HG03159 (cell line): ENCODE measurements around the gene TMEM82.

ENCODE experiments used
- ATAC-seq: cut with Tn5 transposase; IDR thresholded peaks from one replicate; pipeline ENCODE4 v1.9.1; 2021; ENCODE audit warnings: mild to moderate bottlenecking, moderate library complexity; ENCODE audit not compliant: unreplicated experiment

Gene TMEM82

DNA sequence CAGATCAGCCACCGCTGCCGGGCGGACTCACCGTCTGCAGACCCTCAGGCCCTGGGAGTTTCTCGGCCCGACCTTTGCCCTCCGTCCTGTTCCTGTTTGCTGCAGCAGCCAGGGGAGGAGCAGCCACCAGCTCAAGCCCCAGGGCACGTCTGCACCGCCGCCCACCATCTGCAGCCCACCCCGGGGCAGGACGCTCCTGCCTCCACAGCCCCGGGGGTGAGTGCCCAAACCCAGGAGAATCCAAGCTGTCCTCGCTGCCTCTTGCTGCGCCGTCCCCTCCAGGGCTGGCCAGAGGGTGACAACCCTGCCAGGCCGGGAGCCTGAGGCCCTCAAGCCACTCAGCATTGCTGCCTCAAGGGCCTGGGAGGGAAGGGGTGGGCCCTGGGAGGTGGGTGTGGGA is 7.4 kb upstream of the TMEM82 start:
- no peak for ATAC-seq

DNA sequence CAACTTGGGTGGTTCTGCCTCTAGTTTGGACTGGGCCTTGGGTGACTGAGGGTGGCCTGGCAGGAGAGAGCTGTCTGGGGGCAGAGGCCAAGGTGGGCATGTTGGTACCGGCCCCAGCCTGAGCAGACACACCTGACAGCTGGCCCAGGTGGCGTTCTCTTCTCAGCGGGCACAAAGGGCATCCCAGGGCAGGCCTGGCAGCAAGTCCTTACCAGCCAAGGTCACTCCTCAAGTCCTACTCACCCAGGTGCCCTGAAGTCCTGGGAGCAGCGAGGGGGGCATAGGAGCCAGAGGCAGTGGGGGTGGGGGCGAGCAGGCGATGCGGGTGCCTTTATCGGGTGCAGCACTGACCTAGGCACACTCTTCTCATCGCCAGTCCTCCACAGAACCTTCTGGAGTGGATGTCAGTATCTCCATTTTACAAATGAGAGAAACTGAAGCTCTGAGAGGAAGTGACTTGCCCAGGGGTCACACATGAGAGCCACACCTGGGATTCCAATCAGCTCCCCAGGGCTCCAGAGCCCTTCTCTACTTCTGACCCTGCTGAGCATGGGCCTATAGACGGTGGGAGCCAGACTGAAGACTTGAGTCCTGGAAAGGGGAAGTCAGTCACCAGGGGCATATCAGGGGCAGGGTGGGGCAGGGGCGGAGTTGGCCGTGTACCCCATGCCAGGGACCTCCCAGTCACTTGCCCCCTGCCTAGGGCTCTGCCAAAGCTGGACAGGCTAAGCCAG is 6.8 kb upstream of the TMEM82 start:
- ATAC-seq: no peak

DNA sequence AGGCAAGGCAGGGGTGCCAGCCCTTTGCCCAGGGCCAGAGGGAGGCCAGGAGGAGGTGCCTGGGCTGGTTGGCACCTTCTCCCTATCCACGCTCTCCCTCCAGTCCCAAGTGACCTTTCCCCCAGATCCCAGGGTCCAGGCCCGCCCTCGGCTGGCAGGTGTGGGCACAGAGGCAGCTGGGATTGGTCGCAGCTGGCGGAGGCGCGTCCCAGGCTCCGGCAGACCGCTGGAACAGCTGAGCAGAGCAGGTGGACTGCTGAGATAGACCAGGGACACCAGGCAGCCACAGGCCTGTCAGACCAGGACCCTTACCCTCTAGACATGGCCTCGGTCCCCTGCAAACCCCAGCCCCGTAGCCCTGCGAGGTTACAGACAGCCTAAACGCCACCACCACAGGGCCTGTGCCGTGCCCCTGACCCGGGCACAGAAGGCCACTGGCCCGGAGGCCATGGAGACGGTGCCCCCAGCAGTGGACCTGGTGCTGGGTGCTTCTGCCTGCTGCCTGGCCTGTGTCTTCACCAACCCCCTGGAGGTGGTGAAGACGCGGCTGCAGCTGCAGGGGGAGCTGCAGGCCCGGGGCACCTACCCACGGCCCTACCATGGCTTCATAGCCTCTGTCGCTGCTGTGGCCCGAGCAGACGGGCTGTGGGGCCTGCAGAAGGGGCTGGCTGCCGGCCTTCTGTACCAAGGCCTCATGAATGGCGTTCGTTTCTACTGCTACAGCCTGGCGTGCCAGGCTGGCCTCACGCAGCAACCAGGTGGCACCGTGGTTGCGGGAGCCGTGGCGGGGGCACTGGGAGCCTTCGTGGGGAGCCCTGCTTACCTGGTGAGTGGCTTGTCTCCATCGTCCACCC is 6.0 kb upstream of the TMEM82 start, which contains the start of gene SLC25A34:
Gene SLC25A34 (plus strand): TSS at position 221 of the 854 bp plus-strand sequence. CDS start 228 bp downstream, at position 449.
- no peak for ATAC-seq

DNA sequence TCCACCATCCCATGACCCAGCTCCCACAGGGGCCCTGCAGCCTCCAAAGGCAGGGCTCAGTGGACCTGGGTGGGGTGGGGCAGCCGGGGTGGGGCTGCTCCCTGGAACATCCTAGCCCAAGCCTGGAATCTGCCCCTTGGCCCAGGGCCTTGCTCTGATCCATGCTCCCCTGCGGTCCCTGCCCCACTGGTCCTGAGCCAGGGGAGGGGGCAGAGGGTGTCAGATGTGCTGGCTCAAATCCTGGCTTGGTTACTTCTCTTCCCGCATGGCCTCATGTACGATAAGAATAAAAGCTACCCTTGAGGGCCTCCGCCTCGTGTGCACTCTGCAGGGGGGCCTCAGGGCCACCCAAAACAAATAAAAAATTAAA is 5.4 kb upstream of the TMEM82 start:
- no peak for ATAC-seq

DNA sequence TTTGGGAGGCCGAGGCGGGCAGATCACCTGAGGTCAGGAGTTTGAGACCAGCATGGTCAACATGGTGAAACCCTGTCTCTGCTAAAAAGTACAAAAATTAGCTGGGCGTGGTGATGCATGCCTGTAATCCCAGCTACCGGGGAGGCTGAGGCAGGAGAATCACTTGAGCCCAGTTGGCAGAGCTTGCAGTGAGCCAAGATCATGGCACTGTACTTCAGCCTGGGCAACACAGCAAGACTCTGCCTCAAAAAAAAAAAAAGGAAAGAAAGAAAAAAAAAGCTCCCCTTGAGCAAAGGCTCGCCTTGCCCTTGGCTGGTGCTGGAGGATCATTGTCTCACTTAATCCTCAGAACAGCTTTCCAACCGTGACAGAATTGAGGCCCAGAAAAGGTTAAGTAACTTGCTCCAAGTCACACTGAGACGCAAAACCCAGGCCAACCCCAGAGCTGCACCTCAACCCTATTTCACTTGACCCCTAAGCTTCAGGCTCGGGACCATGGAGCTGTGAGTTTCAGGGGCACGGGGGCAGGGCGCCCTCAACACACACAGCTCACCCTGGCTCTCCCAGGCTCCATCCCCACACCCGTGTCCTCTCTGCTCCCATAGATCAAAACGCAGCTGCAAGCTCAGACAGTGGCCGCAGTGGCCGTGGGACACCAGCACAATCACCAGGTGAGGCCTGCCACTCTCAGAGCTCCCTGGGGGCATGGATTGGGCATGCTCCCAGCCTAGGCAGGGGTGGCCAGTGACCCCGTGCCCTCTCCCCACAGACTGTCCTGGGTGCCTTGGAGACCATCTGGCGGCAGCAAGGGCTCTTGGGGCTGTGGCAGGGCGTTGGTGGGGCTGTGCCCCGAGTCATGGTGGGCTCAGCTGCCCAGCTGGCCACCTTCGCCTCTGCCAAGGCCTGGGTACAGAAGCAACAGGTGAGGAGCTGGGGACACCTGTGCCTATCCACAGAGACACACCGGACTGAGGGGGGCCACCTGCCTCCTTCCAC is 4.7 kb upstream of the TMEM82 start:
- no peak for ATAC-seq

DNA sequence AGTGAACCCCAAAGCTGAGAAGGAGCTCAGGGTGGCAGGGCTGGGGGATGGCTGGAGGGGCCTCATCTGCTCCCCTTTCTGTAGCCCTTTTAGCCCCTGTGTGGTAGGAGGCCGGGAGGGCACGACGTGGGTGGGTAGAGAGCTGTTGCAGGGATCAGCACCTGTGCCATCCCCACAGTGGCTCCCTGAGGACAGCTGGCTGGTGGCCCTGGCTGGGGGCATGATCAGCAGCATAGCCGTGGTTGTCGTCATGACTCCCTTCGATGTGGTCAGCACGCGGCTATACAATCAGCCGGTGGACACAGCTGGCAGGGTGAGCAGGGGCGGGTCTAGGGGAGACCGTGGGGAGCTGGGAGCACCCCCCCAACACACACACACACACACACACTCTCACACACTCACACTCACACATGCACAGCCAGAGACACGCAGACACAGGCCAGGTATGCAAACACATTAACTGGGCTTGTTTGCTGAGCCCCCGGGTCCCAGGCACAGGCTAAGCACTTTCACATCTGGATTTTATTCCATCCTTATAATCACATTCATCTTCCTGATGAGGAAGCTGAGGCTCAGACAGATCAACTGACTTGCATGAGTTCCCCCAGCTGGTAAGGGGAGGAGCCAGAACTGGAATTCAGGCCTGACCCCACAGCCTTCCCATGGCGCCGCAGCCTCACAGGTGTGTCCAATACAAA is 3.7 kb upstream of the TMEM82 start:
- ATAC-seq: no peak

DNA sequence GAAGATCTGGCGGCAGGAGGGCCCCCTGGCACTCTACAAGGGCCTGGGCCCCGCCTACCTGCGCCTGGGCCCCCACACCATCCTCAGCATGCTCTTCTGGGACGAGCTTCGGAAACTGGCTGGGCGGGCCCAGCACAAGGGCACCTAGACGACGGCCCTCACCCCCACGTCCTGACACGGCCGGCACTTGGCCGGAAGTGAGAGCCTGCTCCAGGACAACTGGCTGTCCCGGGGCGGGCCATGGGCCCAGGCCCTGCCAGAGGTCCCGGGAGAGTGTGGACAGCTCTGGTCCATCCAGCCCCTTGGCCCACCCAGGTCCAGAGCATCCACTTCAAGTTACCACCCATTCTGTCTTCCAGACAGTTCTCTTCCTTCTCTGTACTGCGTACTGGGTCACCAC is 3.0 kb upstream of the TMEM82 start:
- ATAC-seq: no peak

DNA sequence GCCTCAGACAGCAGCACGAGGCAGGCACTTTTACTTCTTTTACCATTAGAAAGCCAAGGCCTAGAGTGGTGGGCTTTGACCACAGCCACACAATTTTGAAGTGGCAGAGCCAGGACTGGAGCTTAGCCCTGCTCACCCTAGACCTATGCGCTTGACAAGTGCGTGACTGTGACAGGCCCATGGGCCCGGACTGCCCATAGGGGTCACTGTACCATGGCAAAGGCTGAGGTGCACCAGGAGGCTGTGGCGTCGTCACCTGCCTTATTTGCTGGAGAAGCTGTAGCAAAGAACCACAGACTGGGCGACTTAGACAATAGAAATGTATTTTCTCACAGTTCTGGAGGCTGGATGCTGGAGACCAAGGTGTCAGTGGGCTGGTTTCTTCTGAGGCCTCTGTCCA is 2.6 kb upstream of the TMEM82 start:
- no peak for ATAC-seq

DNA sequence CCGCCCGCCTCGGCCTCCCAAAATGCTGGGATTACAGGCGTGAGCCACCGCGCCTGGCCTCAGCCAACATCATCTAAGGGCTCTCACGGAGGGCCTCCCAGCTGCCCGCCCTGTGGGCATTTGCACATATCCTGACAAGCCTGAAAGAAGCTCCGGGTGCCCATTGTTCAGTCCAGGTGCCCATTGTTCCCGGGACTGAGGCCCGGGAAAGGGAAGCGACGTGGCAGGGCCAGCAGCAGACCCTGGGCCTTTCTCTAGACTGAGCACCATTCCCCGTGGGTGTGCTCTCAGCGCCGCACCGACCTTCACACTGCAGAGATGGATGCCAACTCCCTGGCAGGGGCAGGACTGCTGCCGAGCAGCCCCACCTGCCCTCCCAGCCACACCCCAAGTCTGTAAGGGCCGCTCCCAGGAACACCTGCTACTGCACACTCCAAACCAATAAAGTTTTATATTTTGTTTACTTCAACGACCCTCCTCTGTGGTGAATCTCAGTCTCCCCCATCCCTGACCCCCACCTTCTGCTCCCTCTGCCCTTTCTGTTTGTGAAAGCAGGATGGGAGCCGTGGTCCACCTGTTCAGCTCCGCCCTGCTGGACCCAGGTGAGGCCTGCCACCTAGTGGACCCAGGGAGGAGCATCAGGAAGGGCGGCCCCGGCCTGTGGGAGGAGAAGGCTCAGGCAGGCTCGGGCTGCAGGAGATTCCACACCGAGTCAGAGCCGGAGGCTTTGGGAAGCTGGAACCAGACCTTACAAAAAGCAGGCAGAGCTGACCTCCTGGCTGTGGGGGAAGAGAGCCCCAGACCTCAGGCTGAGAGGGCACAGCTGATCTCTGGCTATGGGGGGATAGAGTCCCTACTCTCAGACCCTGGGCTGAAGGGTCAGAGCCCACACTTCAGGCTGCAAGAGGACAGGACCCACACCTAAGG is 1.1 kb upstream of the TMEM82 start:
- ATAC-seq: peak; percentile 72

DNA sequence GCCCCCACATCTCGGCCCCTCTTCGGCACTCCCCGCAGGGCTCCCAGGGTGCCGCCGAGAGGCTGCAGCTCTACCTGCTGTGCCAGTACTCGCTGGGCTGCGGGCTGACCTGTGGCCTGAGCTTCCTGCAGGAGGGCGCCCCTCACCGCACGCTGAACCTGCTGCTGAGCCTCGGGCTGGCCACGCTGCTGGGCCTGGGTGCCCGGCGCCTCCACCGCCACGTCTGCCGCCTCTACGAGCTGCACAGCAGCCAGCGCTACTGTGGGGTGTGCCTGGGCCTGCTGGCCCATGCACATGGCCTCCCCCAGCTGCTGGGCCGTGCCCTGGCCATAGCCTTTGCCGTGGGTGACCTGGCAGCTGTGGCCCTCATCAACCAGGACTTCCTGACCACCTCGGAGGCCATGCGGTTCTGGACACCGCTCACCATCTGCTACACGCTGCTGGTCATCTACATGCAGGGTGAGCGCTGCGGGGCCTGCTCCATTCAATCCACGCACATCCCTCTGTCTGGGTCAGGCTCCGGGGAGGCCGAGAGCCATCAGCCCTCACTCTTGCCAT is 1.9 kb downstream of the TMEM82 start:
- no peak for ATAC-seq

DNA sequence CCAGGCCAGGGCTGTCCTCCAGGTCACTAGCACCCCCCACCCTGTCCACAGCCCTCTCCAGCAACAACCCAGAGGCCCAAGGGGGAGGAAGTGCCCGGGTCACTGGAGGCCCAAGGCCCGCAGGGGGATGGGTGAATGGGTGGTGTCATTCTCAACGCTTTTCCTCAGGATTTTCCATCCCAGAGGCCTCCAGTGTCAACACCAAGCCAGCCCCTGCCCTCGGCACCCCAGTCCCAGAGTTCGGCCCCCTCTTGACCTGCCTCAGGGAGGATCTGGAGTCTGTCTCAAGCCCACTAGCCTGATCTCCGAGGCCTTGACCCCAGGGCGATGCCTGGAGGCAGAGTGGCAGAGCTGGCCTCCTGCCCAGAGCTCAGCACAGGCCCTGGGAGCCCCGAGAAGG is 5.1 kb downstream of the TMEM82 start:
- ATAC-seq: no peak

DNA sequence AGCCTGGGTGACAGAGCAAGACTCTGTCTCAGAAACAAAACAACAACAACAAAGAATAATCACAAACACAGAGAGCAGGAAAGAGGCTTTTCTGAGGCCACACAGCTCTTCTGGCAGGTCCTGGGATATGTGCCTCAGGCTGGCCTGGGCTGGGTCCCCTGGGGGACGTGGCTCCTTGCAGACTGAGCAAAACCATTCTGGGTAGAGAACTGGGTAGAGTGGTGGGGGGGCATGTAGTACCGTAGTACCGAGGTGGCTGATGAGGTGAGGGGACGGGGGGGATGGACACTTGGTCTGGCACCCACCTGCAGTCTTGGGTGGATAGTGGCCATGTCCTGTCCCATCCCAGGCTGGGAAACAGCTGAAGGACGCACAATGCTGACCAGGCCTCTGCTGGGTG is 6.0 kb downstream of the TMEM82 start:
- no peak for ATAC-seq

DNA sequence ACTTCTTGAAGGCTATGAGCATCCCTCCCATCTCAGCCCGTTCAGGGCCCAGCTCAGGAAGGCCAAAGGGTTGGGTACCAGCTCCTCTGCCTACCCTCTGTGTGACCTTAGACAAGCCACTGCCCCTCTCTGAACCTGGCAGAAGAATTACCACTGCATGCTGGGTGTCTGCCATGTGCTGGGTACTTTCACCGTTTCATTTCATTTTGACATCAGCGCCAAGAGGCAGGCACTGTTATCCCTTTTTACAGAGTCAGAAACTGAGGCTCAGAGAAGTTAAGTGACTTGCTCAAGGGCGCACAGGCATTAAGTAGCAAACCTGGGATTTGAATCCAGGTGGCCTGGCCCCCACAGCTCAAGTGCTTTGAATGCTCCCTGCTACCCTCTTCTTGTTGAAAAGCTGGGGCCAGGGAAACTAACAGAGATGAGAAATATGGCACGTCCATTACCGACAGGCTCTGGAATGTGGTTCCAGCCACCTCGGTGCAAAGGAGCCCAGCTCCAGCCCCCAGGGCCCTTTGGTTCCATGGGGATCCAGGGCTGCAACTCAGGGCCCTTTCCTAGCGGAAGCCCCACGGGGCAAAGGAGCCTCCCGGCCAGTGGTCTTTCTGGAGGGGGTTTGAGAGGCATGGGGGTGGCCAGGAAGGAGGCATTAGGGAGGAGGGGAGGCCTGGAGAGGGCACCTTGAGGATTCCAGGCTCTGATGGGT is 6.5 kb downstream of the TMEM82 start:
- no peak for ATAC-seq

DNA sequence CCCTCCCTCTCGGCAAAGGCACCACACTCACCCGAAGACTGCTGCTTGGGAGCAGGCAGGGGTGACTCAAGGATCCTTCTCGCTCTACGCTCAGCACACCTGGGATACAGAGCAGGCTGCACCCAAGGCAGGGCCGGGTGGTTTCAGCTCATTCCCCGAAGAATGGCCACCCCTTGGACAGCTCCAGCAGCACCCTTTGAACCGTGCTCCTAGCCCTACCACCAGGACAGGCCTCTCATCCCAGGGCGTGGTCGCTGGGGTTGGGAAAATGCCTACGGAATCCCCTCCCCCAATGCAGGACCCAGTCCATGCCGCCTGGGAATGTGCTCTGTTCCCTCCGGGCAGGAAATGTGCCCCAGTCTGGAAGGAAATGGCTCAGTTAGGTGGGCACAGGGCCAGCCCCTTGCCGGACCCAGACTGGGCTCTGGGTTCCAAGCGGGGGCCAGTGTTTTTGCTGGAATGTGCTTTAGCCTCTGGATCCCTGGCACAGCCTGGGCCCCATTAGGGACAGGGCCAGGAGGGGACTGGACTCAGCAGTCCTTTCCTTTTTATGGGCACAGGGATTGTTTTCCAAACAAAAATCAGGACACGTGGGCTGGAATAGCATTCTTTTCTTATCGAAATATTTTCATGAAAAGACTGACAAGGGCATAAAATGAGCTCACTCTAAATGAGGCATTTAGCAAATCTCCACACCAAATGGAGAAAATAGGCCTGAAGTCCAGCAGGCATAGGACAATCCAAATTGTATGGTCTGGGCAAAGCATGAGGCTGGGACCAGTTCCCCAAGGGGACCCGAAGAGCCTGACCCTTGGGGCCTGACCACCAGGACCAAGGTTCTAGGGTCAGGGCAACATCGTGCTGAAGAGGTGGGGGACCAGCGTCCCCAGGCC is 7.3 kb downstream of the TMEM82 start:
- ATAC-seq: no peak

DNA sequence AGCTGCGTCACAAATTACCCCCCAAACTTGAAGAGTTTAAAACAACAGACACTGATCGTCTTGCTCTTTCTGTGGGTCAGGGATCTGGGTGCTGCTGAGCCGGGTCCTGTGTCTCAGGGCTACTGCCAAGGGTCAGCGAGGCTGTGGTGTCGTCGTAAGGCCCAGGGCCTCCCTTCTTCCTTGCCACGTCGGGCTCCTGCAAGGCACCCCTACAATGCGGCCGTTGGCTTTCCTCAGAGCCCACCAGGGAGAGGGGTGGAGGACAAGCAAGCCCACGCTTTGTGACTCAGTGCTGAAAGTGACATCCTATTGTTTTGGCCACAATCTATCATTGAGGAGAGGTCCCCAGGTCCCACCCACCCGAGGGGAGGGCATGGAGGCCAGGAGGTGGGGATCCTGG is 8.6 kb downstream of the TMEM82 start:
- no peak for ATAC-seq

DNA sequence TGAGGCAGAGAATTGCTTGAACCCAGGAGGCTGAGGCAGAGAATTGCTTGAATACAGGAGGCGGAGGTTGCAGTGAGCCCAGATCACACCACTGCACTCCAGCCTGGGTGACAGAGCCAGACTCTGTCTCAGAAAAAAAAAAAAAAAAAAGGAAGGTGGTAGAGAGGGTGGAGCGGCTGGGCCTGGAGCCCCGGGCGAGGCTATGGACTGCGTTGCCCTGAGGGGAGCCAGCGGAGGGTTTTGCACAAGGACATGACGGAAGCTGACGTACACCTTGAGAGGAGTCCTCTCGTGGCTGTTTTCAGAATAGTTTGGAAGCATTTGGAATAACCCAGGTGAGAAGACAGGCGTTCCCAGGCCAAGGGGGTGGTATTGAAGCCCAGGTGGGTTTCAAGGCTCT is 9.4 kb downstream of the TMEM82 start:
- ATAC-seq: no peak

DNA sequence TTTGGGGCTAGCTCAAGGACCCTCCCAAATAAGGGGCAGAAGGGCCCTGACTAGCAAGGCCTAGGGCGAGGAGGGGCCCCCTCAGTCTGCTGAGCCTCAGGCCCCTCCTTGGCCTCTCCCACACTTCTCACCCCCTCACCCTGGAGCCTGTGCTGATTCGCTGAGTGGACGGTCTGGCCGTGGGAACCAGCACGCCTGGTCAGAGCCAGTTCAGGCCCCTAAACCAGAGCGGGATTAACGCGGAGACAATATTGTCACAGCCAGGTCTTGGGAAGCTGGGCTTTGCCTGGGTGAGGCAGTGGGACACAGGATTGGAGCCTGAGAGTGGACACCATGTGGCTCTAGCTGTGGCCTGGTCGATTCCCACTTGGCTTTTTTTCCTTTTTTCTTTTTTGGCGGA is 11.5 kb downstream of the TMEM82 start:
- no peak for ATAC-seq
